H9 (cell line): ENCODE data around the gene ARHGAP12. TPM values are rescaled to one million over a fixed set of nuclear protein-coding genes. Genes with fewer than 3 reads are reported as not detected.

Experiments used
- DNase-seq: peaks from one replicate; pipeline ENCODE4 v3.0.0-alpha.2; 2017
- H2AFZ ChIP-seq: one replicate; pipeline ENCODE4 v1.6.1; 2013; ENCODE audit warnings: mild to moderate bottlenecking, low read length, control low read depth, moderate library complexity
- H2AK5ac ChIP-seq: 2 replicates; pipeline ENCODE4 v1.6.1; 2013; ENCODE audit warnings: low read length, control low read depth, mixed read lengths; ENCODE audit not compliant: insufficient read length
- H2BK120ac ChIP-seq: one replicate; pipeline ENCODE4 v1.6.1; 2013; ENCODE audit warnings: low read depth, mild to moderate bottlenecking, low read length, control low read depth, inconsistent platforms; ENCODE audit not compliant: poor library complexity, severe bottlenecking
- H2BK12ac ChIP-seq: 2 replicates; pipeline ENCODE4 v1.6.1; 2013; ENCODE audit warnings: low read length, control low read depth, mixed read lengths, low read depth; ENCODE audit not compliant: insufficient read length
- H2BK15ac ChIP-seq: 2 replicates; pipeline ENCODE4 v1.6.1; 2013; ENCODE audit warnings: low read depth, low read length, control low read depth
- H2BK20ac ChIP-seq: one replicate; pipeline ENCODE4 v1.6.1; 2013; ENCODE audit warnings: low read depth, mild to moderate bottlenecking, low read length, control low read depth, inconsistent platforms; ENCODE audit not compliant: poor library complexity, severe bottlenecking
- H2BK5ac ChIP-seq: 2 replicates; pipeline ENCODE4 v1.6.1; 2013; ENCODE audit warnings: low read length, control low read depth, mixed read lengths; ENCODE audit not compliant: insufficient read length
- H3K14ac ChIP-seq: 2 replicates; pipeline ENCODE4 v1.6.1; 2013; ENCODE audit warnings: low read length, control low read depth; ENCODE audit not compliant: insufficient read depth
- H3K18ac ChIP-seq: 2 replicates; pipeline ENCODE4 v1.6.1; 2013; ENCODE audit warnings: low read depth, mild to moderate bottlenecking, mixed read lengths, low read length, control low read depth; ENCODE audit not compliant: insufficient read length
- H3K23ac ChIP-seq: 2 replicates; pipeline ENCODE4 v1.6.1; 2013; ENCODE audit warnings: low read length, control low read depth, mixed read lengths, low read depth; ENCODE audit not compliant: insufficient read length
- H3K23me2 ChIP-seq: 2 replicates; pipeline ENCODE4 v1.6.1; 2013; ENCODE audit warnings: low read depth, mild to moderate bottlenecking, mixed read lengths, low read length, control low read depth; ENCODE audit not compliant: insufficient read length, poor library complexity, severe bottlenecking
- H3K27ac ChIP-seq: 2 replicates; pipeline ENCODE4 v1.5.1; 2013; ENCODE audit warnings: low read length, control low read depth, mixed read lengths, low read depth; ENCODE audit not compliant: insufficient read length
- H3K27me3 ChIP-seq: 2 replicates; pipeline ENCODE4 v1.6.1; 2013; ENCODE audit warnings: low read length, control low read depth, inconsistent platforms; ENCODE audit not compliant: insufficient read depth
- H3K4ac ChIP-seq: 2 replicates; pipeline ENCODE4 v1.6.1; 2013; ENCODE audit warnings: low read depth, mild to moderate bottlenecking, control low read depth, inconsistent platforms, low read length, moderate library complexity
- H3K4me1 ChIP-seq: 2 replicates; pipeline ENCODE4 v1.6.1; 2013; ENCODE audit warnings: low read length, control low read depth, inconsistent platforms; ENCODE audit not compliant: insufficient read depth
- H3K4me2 ChIP-seq: 2 replicates; pipeline ENCODE4 v1.6.1; 2013; ENCODE audit warnings: low read length, control low read depth, mixed read lengths; ENCODE audit not compliant: insufficient read length, insufficient read depth
- H3K56ac ChIP-seq: 2 replicates; pipeline ENCODE4 v1.6.1; 2013; ENCODE audit warnings: low read depth, mild to moderate bottlenecking, mixed read lengths, low read length, control low read depth; ENCODE audit not compliant: insufficient read length
- H3K79me1 ChIP-seq: 2 replicates; pipeline ENCODE4 v1.6.1; 2013; ENCODE audit warnings: low read depth, mild to moderate bottlenecking, moderate library complexity, low read length, control low read depth, inconsistent platforms; ENCODE audit not compliant: insufficient read depth, poor library complexity, severe bottlenecking
- H3K79me2 ChIP-seq: 2 replicates; pipeline ENCODE4 v1.6.1; 2013; ENCODE audit warnings: low read length, control low read depth, inconsistent platforms; ENCODE audit not compliant: insufficient read depth
- H3K9ac ChIP-seq: 2 replicates; pipeline ENCODE4 v1.6.1; 2013; ENCODE audit warnings: low read length, control low read depth, mixed read lengths; ENCODE audit not compliant: insufficient read length; ENCODE audit errors: extremely low read depth
- H3K9me3 ChIP-seq: one replicate; pipeline ENCODE4 v1.6.1; 2013; ENCODE audit warnings: low read depth, low read length, inconsistent platforms; ENCODE audit not compliant: control insufficient read depth
- H3T11ph ChIP-seq: one replicate; pipeline ENCODE4 v1.6.1; 2013; ENCODE audit warnings: mild to moderate bottlenecking, low read length, control low read depth, inconsistent platforms
- H4K20me1 ChIP-seq: one replicate; pipeline ENCODE4 v1.6.1; 2013; ENCODE audit not compliant: control insufficient read depth, insufficient read length, insufficient read depth
- H4K5ac ChIP-seq: 2 replicates; pipeline ENCODE4 v1.6.1; 2013; ENCODE audit warnings: low read depth, mild to moderate bottlenecking, mixed read lengths, low read length, control low read depth; ENCODE audit not compliant: insufficient read length
- H4K8ac ChIP-seq: replicated peaks from 2 replicates; pipeline ENCODE4 v1.6.1; 2013; ENCODE audit warnings: low read length, control low read depth, mixed read lengths, low read depth; ENCODE audit not compliant: insufficient read length
- H4K91ac ChIP-seq: 2 replicates; pipeline ENCODE4 v1.6.1; 2013; ENCODE audit warnings: low read depth, mild to moderate bottlenecking, moderate library complexity, mixed read lengths, low read length, control low read depth; ENCODE audit not compliant: insufficient read length
- H3K27ac Mint-ChIP-seq, 3 experiments: 2 replicates in 2 of 3; 3 replicates in 1 of 3; pipeline ENCODE4 v1.8.0; 2020 to 2021; ENCODE audit warnings: mixed read lengths in 3 of 3, mild to moderate bottlenecking in 1 of 3, moderate library complexity in 1 of 3
- H3K27me3 Mint-ChIP-seq: 2 replicates; pipeline ENCODE4 v1.8.0; 2021; ENCODE audit warnings: low read depth, mild to moderate bottlenecking, moderate library complexity, mixed read lengths
- H3K36me3 Mint-ChIP-seq, 3 experiments: 2 replicates in 2 of 3; 3 replicates in 1 of 3; pipeline ENCODE4 v1.8.0; 2020 to 2021; ENCODE audit warnings: low read depth in 3 of 3, mixed read lengths in 3 of 3; ENCODE audit not compliant: insufficient read depth in 1 of 3
- H3K4me1 Mint-ChIP-seq, 2 experiments: 2 replicates each; pipeline ENCODE4 v1.8.0; 2020; ENCODE audit warnings: mixed read lengths in 2 of 2
- H3K4me3 Mint-ChIP-seq, 2 experiments: 2 replicates in 1 of 2; 3 replicates in 1 of 2; pipeline ENCODE4 v1.8.0; 2020 to 2021; ENCODE audit warnings: mild to moderate bottlenecking in 2 of 2, mixed read lengths in 2 of 2, moderate library complexity in 1 of 2
- H3K9me3 Mint-ChIP-seq, 2 experiments: 2 replicates in 1 of 2; 3 replicates in 1 of 2; pipeline ENCODE4 v1.8.0; 2020; ENCODE audit warnings: mild to moderate bottlenecking in 2 of 2, mixed read lengths in 2 of 2, moderate library complexity in 1 of 2
- CTCF ChIP-seq: fragments of 200-600 bp; sonication (generic); conservative IDR thresholded peaks from 3 replicates; pipeline ENCODE4 v1.8.0; 2021; ENCODE audit warnings: antibody characterized with exemption, mild to moderate bottlenecking
- WGBS: extraction: QIAGEN DNeasy Blood & Tissue Kit; methylation state at CpG from one replicate; pipeline ENCODE4 v1.1.7; 2013; ENCODE audit warnings: missing lambda C conversion rate, low lambda C conversion rate, mixed read lengths; ENCODE audit not compliant: insufficient read length; ENCODE audit errors: extremely low coverage; 5-methylcytosine and 5-hydroxymethylcytosine counted together
- total RNA-seq: library from RNA; stranded (reverse); gene quantifications from 2 replicates; pipeline ENCODE4 v1.2.1, GENCODE V29; 2021

ARHGAP12 gene
- total RNA-seq, 1 experiment from 2014 or later: 34.3 TPM

- Histone ChIP-seq H3K4ac (no peak overlapping the region), H2AK5ac (no peak overlapping the region), H3K9me3 (no peaks in the 10 kb centered on the region), H2BK20ac (no peak overlapping the region), H3K14ac (no peak overlapping the region), H3K23ac (no peak overlapping the region), H4K5ac (no peak overlapping the region), H3K27ac (no peak overlapping the region), H3K56ac (no peak overlapping the region), H2BK12ac (no peak overlapping the region), H2BK15ac (no peak overlapping the region), H3K79me2 (no peaks in the 10 kb centered on the region), H4K91ac (no peak overlapping the region), H2BK5ac (no peak overlapping the region), H3T11ph (no peak overlapping the region), H3K79me1 (no peaks in the 10 kb centered on the region), H3K23me2 (no peaks in the 10 kb centered on the region), H3K4me1 (no peaks in the 10 kb centered on the region), H4K20me1 (no peaks in the 10 kb centered on the region), H2AFZ (no peak overlapping the region), H4K8ac (no peak overlapping the region), H3K18ac (no peak overlapping the region), H3K4me2 (no peak overlapping the region), H3K27me3 (no peaks in the 10 kb centered on the region), H2BK120ac (no peak overlapping the region), H3K9ac (no peak overlapping the region)
- H3K27me3 Mint-ChIP-seq: no peaks in the 10 kb centered on the region
- no peaks in the 10 kb centered on the region for H3K4me1 Mint-ChIP-seq
- H3K9me3 Mint-ChIP-seq: peaks cover 9 to 14% of the 10 kb centered on the region in 2 experiments
- H3K27ac Mint-ChIP-seq: no peak overlapping the region
- no peak overlapping the region for H3K4me3 Mint-ChIP-seq
- peaks cover 0 to 9% (median 8%) of the 10 kb centered on the region in 3 experiments; a peak in 5 of 7 replicates for H3K36me3 Mint-ChIP-seq
- WGBS: no CpG with 5 or more reads among the region's 2 CpGs
- DNase-seq: no peak
- TF ChIP-seq CTCF: no peak
Measured at GRCh38 chr10:31780717-31781116, 147.9 kb downstream of the ARHGAP12 start.
